Measurements from ENCODE around the gene DOCK8.

The DOCK8 gene

DNA sequence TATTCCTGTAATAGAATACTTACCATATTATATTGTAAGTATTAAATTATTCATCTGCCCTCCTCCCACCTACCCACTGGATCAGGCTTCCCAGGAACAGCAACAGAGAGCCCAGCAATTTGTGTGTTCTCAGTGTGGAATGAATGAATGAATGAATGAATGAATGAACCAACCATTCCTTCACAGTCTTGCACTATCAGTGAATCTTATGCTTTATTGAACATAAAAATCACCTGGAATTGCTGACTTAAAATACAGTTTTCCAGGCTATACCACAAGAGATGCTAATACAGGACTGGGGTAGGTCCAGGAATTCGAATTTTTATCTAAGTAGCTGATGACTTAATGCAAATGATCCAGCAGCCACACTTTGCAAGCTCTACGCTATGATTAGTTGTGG lies 51.6 kb downstream of the DOCK8 start:
- H3K27ac ChIP-seq (ENCODE audit: low read depth, low read length) = no peak overlapping the region
- H3K4me1 ChIP-seq (ENCODE audit: control insufficient read depth in 5 of 5, insufficient read depth in 5 of 5, low read length in 5 of 5) = peaks cover 0 to 10% (median 7%) of the 10 kb centered on the region in 5 donors

DNA sequence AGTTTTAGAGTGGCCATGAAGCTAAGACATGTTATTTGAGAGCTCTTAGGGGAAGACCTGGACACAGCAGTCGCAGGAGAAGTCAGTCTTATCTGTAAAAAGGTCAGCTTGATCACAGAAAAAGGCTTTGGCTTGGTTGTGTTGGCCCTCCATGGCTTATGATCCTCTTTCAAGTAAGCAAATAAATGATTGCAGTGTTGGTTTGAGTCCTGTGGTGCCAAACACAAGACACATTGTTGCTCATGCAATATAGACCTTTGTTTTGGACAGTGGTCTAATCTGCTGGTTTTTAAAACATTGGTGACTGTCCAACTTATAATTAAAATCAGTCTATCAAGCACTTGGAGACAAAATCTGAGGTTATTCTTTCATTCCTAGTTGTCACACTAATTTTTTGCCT lies 54.0 kb downstream of the DOCK8 start:
- H3K9ac ChIP-seq (ENCODE audit: low read length in 5 of 5) = no peak overlapping the region
- no peak overlapping the region for H3K4me3 ChIP-seq (ENCODE audit: low read depth in 1 of 5, low read length in 5 of 5)
- H3K36me3 ChIP-seq (ENCODE audit: control insufficient read depth in 5 of 5, insufficient read depth in 5 of 5, low read length in 5 of 5) = peaks cover 0 to 7% (median 0%) of the 10 kb centered on the region in 5 donors
- peaks cover 0 to 10% (median 7%) of the 10 kb centered on the region in 5 donors for H3K4me1 ChIP-seq (ENCODE audit: control insufficient read depth in 5 of 5, insufficient read depth in 5 of 5, low read length in 5 of 5)
- no peaks in the 10 kb centered on the region for H3K27me3 ChIP-seq (ENCODE audit: control insufficient read depth in 5 of 5, insufficient read depth in 4 of 5, low read length in 5 of 5)
- H3K27ac ChIP-seq (ENCODE audit: low read depth, low read length) = no peak overlapping the region
- H3K9me3 ChIP-seq (ENCODE audit: control insufficient read depth in 5 of 5, low read length in 5 of 5) = no peaks in the 10 kb centered on the region

More for the DNA sequence above, 51.6 kb downstream of the DOCK8 start:
- Histone ChIP-seq H3K4me3 (ENCODE audit: low read depth in 1 of 5, low read length in 5 of 5) (no peak overlapping the region), H3K9ac (ENCODE audit: low read length in 5 of 5) (no peak overlapping the region), H3K36me3 (ENCODE audit: control insufficient read depth in 5 of 5, insufficient read depth in 5 of 5, low read length in 5 of 5) (no peaks in the 10 kb centered on the region), H3K27me3 (ENCODE audit: control insufficient read depth in 5 of 5, insufficient read depth in 4 of 5, low read length in 5 of 5) (no peaks in the 10 kb centered on the region), H3K9me3 (ENCODE audit: control insufficient read depth in 5 of 5, low read length in 5 of 5) (no peaks in the 10 kb centered on the region)

DNA sequence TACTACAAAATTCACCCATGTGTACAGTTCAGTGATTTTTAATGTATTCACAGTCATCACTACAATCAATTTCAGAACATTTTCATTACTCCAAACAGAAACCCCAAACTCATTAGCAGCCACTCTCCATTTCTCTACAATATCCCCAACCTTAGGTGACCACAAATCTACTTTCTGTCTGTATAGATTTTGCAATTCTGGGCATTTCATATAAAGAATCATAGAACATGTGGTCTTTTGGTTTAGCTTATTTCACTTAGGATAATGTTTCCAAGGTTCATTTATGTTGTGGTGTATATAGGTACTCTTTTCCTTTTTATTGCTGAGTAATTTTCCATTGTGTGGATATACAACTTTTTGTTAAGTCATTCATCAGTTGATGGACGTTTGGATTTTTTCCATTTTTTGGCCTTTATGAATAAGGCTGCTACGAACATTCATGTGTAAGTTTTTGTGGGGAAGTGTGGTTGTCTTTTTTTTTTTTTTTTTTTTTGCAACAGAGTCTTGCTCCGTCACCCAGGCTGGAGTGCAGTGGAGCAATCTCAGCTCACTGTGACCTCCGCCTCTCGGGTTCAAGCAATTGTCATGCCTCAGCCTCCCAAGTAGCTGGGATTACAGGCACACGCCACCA lies 54.5 kb downstream of the DOCK8 start:
- Histone ChIP-seq H3K27ac (ENCODE audit: low read depth, low read length) (no peak overlapping the region), H3K36me3 (ENCODE audit: control insufficient read depth in 5 of 5, insufficient read depth in 5 of 5, low read length in 5 of 5) (peaks cover 0 to 7% (median 0%) of the 10 kb centered on the region in 5 donors), H3K9me3 (ENCODE audit: control insufficient read depth in 5 of 5, low read length in 5 of 5) (no peaks in the 10 kb centered on the region), H3K4me3 (ENCODE audit: low read depth in 1 of 5, low read length in 5 of 5) (no peak overlapping the region), H3K4me1 (ENCODE audit: control insufficient read depth in 5 of 5, insufficient read depth in 5 of 5, low read length in 5 of 5) (peaks cover 0 to 10% (median 5%) of the 10 kb centered on the region in 5 donors), H3K27me3 (ENCODE audit: control insufficient read depth in 5 of 5, insufficient read depth in 4 of 5, low read length in 5 of 5) (no peaks in the 10 kb centered on the region), H3K9ac (ENCODE audit: low read length in 5 of 5) (no peak overlapping the region)

DNA sequence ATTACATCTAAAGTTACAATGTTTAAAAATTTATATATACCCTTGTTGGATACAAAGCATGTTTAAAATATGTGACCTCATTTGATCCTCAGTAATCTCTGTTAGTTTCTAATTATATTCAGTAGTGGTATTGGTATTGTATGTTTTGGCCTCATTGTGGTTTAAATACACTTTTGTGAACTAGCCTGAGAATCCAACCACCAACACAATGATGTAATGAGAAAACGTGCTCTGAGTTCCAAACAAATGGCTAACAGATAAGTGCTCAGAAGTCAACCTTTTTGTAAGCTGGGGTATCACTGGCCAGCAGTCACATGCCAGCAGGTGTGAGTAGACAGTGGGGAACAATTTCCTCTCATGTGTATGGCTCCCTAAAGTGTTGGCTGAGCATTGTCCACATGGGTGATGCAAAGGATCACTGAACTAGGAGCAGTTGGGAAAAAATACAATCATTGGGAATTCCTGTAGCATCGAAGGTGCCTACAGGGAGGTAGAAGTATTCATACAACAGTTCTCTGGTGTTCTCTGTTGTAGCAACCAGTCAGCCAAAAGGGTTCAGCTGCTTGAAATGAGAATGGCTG lies 56.1 kb downstream of the DOCK8 start:
- peaks cover 0 to 7% (median under 1%) of the 10 kb centered on the region in 5 donors for H3K4me1 ChIP-seq (ENCODE audit: control insufficient read depth in 5 of 5, insufficient read depth in 5 of 5, low read length in 5 of 5)
- no peaks in the 10 kb centered on the region for H3K9me3 ChIP-seq (ENCODE audit: control insufficient read depth in 5 of 5, low read length in 5 of 5)
- no peaks in the 10 kb centered on the region for H3K27me3 ChIP-seq (ENCODE audit: control insufficient read depth in 5 of 5, insufficient read depth in 4 of 5, low read length in 5 of 5)
- no peak overlapping the region for H3K27ac ChIP-seq (ENCODE audit: low read depth, low read length)
- no peak overlapping the region for H3K9ac ChIP-seq (ENCODE audit: low read length in 5 of 5)
- no peak overlapping the region for H3K4me3 ChIP-seq (ENCODE audit: low read depth in 1 of 5, low read length in 5 of 5)
- peaks cover 0 to 11% (median 0%) of the 10 kb centered on the region in 5 donors for H3K36me3 ChIP-seq (ENCODE audit: control insufficient read depth in 5 of 5, insufficient read depth in 5 of 5, low read length in 5 of 5)

DNA sequence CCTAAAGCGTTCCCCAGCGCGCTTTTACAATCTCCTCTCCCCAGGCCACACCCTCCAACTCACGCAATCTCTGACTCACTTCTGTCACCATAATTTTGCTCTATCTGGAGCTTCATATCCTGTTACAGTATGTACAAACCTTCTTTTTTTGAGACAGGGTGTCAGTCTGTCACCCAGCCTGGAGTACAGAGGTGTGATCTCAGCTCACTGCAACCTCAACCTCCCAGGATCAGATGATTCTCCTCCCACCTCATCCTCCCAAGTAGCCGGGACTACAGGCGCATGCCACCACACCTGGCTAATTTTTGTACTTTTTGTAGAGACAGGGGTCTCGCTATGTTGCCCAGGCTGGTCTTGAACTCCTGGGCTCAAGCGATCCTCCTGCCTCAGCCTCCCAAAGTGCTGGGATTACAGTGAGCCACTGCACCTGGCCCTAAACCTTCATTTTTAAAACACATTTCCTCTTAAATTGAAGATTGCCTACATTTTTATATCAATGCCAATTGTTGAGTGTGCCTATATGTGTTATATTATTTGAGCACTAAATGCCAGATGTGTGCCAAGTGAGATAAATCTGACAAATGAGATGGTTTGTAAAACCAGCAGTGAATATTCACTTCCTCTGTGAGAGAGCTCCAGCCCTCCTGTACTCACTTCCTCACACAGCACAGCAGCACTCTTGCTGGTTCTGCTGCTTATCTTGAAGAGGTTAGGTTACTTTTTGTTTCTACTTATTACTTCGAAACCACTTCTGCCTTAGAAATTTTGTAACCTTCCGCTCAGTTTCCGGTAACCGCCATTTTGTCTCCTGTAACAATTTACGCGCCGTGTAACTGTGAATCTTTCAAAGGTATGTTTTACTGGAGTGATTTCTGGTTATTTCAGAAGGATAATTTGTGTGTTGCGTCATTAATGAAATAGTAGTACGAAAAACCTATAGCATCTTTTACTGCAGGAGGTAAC lies 57.9 kb downstream of the DOCK8 start:
- no peak overlapping the region for H3K27ac ChIP-seq (ENCODE audit: low read depth, low read length)

DNA sequence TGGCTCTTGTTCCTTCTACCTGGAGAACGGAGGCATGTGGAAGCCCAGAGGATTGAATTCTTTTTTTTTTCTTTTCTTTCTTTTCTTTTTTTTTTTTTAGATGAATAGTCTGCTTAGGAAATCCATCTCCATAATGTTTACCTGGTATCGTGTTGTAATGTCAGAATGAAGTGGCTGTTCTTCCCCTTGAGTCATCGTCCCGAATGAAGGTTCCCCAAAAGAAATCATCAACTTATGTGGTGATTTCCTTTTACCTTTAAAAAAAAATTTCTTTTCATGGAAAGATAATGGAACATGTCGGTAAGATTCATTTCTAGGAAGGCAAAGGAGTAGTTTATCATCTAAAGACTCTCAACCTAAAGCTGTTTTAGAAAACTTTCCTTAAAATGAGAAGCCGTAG lies 59.7 kb downstream of the DOCK8 start:
- Histone ChIP-seq H3K4me1 (ENCODE audit: control insufficient read depth in 5 of 5, insufficient read depth in 5 of 5, low read length in 5 of 5) (no peaks in the 10 kb centered on the region), H3K4me3 (ENCODE audit: low read depth in 1 of 5, low read length in 5 of 5) (no peak overlapping the region), H3K27ac (ENCODE audit: low read depth, low read length) (no peak overlapping the region)

More for the DNA sequence above, 57.9 kb downstream of the DOCK8 start:
- no peaks in the 10 kb centered on the region for H3K9me3 ChIP-seq (ENCODE audit: control insufficient read depth in 5 of 5, low read length in 5 of 5)
- H3K9ac ChIP-seq (ENCODE audit: low read length in 5 of 5) = no peak overlapping the region
- peaks cover 0 to 4% (median 0%) of the 10 kb centered on the region in 5 donors for H3K4me1 ChIP-seq (ENCODE audit: control insufficient read depth in 5 of 5, insufficient read depth in 5 of 5, low read length in 5 of 5)
- H3K27me3 ChIP-seq (ENCODE audit: control insufficient read depth in 5 of 5, insufficient read depth in 4 of 5, low read length in 5 of 5) = no peaks in the 10 kb centered on the region
- peaks cover 0 to 13% (median 0%) of the 10 kb centered on the region in 5 donors for H3K36me3 ChIP-seq (ENCODE audit: control insufficient read depth in 5 of 5, insufficient read depth in 5 of 5, low read length in 5 of 5)
- H3K4me3 ChIP-seq (ENCODE audit: low read depth in 1 of 5, low read length in 5 of 5) = peak overlapping the region in 1 of 5 donors; percentile 37

DNA sequence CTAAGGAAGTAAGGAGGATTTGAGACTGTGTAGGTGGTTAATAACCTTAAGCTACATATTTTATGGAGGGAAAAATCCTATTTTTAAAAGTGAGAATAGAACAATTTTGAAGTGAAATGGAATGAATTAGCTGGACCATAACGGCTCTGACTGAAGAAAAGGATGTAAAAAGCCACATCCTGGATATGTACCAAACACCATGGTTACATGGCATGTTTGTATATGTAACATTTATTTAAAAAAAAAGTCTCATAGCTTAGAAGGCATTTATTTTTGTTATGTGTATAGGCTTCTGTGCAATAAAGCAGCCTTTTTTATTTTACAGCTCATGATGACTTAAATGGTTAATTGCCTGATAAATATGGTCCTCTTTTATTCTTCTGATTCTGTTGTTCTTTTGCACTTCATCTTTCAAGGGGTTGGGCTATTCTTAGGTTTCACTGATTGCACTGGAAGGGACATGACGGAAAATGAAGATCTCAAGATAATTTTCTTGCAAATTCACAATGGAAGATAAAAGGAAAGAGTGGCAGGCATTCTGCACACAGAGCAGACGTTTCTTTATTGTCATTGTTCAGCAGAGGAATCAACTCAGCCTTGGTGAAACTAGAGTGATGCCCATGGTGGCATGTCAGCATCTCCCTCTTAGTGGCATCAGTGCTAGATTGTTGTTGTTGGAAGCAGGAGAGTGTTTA lies 63.1 kb downstream of the DOCK8 start:
- Histone ChIP-seq H3K4me1 (ENCODE audit: control insufficient read depth in 5 of 5, insufficient read depth in 5 of 5, low read length in 5 of 5) (peaks cover 0 to 4% (median 0%) of the 10 kb centered on the region in 5 donors), H3K4me3 (ENCODE audit: low read depth in 1 of 5, low read length in 5 of 5) (no peak overlapping the region), H3K9ac (ENCODE audit: low read length in 5 of 5) (no peak overlapping the region), H3K27ac (ENCODE audit: low read depth, low read length) (no peak overlapping the region), H3K36me3 (ENCODE audit: control insufficient read depth in 5 of 5, insufficient read depth in 5 of 5, low read length in 5 of 5) (peaks cover 0 to 11% (median 0%) of the 10 kb centered on the region in 5 donors), H3K9me3 (ENCODE audit: control insufficient read depth in 5 of 5, low read length in 5 of 5) (no peaks in the 10 kb centered on the region), H3K27me3 (ENCODE audit: control insufficient read depth in 5 of 5, insufficient read depth in 4 of 5, low read length in 5 of 5) (no peaks in the 10 kb centered on the region)

More for the DNA sequence above, 59.7 kb downstream of the DOCK8 start:
- peaks cover 0 to 14% (median 0%) of the 10 kb centered on the region in 5 donors for H3K36me3 ChIP-seq (ENCODE audit: control insufficient read depth in 5 of 5, insufficient read depth in 5 of 5, low read length in 5 of 5)
- H3K27me3 ChIP-seq (ENCODE audit: control insufficient read depth in 5 of 5, insufficient read depth in 4 of 5, low read length in 5 of 5) = no peaks in the 10 kb centered on the region
- no peaks in the 10 kb centered on the region for H3K9me3 ChIP-seq (ENCODE audit: control insufficient read depth in 5 of 5, low read length in 5 of 5)
- no peak overlapping the region for H3K9ac ChIP-seq (ENCODE audit: low read length in 5 of 5)

DNA sequence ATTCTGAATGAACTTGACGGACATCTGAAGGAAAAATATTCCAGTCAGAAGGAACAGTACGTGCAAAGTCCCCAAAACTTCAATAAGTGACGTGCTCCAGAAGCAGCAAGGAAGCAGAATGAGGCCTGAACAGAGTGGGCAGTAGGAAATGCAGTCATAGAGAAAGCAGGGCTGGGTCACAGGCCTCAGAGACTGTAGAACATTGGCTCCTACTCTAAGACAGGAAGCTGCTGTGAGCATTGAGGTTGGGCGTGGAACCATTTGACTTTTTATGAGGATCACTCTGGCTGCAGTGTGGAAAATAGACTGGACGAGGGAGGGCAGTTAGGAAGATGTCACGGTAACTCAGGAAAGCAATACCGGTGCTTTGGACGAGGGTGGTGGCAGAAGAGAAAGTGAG lies 64.0 kb downstream of the DOCK8 start:
- Histone ChIP-seq H3K9ac (ENCODE audit: low read length in 5 of 5) (no peak overlapping the region), H3K4me1 (ENCODE audit: control insufficient read depth in 5 of 5, insufficient read depth in 5 of 5, low read length in 5 of 5) (peaks cover 0 to 4% (median 0%) of the 10 kb centered on the region in 5 donors), H3K36me3 (ENCODE audit: control insufficient read depth in 5 of 5, insufficient read depth in 5 of 5, low read length in 5 of 5) (peaks cover 0 to 8% (median 0%) of the 10 kb centered on the region in 5 donors), H3K4me3 (ENCODE audit: low read depth in 1 of 5, low read length in 5 of 5) (no peak overlapping the region), H3K27ac (ENCODE audit: low read depth, low read length) (no peak overlapping the region), H3K27me3 (ENCODE audit: control insufficient read depth in 5 of 5, insufficient read depth in 4 of 5, low read length in 5 of 5) (no peaks in the 10 kb centered on the region), H3K9me3 (ENCODE audit: control insufficient read depth in 5 of 5, low read length in 5 of 5) (no peaks in the 10 kb centered on the region)

DNA sequence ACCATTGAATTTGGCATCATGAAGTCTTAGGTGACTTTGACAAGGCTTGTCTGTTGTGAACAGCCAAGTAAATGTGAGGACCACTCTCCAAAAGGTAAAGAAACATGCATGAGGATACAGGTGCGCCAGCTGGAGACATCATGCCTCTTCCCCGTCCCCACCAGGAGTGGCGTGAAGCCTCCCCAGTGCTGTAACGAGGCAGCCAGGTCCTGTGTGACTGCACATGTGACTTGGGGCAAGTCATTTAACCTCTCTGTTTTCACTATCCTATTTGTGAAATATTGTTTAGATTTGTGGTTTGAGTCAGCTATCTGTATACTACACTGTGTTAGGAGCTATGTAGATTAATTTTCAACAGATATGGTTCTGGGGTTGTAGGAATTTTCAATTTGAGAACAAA lies 65.0 kb downstream of the DOCK8 start:
- Histone ChIP-seq H3K27ac (ENCODE audit: low read depth, low read length) (no peak overlapping the region), H3K4me1 (ENCODE audit: control insufficient read depth in 5 of 5, insufficient read depth in 5 of 5, low read length in 5 of 5) (peaks cover 0 to 4% (median 0%) of the 10 kb centered on the region in 5 donors), H3K9me3 (ENCODE audit: control insufficient read depth in 5 of 5, low read length in 5 of 5) (no peaks in the 10 kb centered on the region), H3K36me3 (ENCODE audit: control insufficient read depth in 5 of 5, insufficient read depth in 5 of 5, low read length in 5 of 5) (peaks cover 0 to 8% (median 5%) of the 10 kb centered on the region in 5 donors), H3K4me3 (ENCODE audit: low read depth in 1 of 5, low read length in 5 of 5) (no peak overlapping the region), H3K9ac (ENCODE audit: low read length in 5 of 5) (no peak overlapping the region), H3K27me3 (ENCODE audit: control insufficient read depth in 5 of 5, insufficient read depth in 4 of 5, low read length in 5 of 5) (no peaks in the 10 kb centered on the region)
